ENCODE data around the gene SLC66A2. TPM values are rescaled to one million over a fixed set of nuclear protein-coding genes. Genes with fewer than 3 reads are reported as not detected.

Gene SLC66A2
- total and polyA plus RNA-seq, 10 of the 15 experiments (the other 5 are each of a cell fraction or from before 2014, with no cell fraction given) = 0.69 to 42.5 (median 14.8) TPM

DNA sequence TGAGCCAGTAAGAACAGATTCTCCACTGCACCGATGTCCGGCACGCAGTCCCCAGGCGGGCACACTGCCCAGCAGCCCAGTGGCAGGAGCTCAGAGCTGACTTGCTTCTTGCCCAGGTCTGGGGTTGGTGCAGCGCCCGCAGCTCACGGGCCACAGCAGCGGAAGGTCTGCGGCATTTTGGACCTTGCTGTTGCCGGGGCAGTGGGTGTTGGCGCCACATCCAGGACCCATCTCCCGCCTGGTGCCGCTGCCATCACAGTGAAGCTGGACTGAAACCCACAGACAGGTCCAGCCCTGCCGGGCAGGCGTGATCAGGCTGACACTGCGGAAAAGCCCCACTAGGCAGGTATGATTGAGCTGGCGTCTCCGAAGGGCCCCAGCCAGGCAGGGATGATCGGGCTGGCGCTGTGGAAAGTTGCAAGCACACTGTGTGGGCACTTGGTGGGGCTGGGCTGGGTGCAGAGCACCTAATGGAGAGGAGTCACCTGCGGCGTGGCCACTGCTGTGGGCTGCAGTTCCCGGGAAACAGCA is 75.5 kb downstream of the SLC66A2 start:
- no peak overlapping the region for H3K4me3 ChIP-seq
- DNase-seq (ENCODE audit: low read depth, low spot score) = no peak
- no peak overlapping the region for H2AFZ ChIP-seq (ENCODE audit: control insufficient read depth, low read depth, low read length)
- intact Hi-C loops (cut with micrococcal nuclease; ENCODE audit: unreplicated experiment) = no loop called here
- RAD21 ChIA-PET (ENCODE audit: unreplicated experiment) = no interaction called here
- H3K36me3 ChIP-seq (ENCODE audit: control insufficient read depth in 2 of 2, insufficient read depth in 2 of 2, low read length in 1 of 2) = no peaks in the 10 kb centered on the region
- H3K79me2 ChIP-seq (ENCODE audit: control insufficient read depth, insufficient read depth, low read length) = no peaks in the 10 kb centered on the region
- H4K20me1 ChIP-seq (ENCODE audit: control insufficient read depth, insufficient read depth) = no peaks in the 10 kb centered on the region
- BruUV-seq (replicated peaks) = no TSS peak
- no peak for ATAC-seq
- no peak overlapping the region for H3K27ac ChIP-seq (ENCODE audit: control insufficient read depth, insufficient read depth)
- SMC1A ChIA-PET (ENCODE audit: uncharacterized antibody, unreplicated experiment) = no interaction called here
- TF ChIP-seq, protein P1, sequence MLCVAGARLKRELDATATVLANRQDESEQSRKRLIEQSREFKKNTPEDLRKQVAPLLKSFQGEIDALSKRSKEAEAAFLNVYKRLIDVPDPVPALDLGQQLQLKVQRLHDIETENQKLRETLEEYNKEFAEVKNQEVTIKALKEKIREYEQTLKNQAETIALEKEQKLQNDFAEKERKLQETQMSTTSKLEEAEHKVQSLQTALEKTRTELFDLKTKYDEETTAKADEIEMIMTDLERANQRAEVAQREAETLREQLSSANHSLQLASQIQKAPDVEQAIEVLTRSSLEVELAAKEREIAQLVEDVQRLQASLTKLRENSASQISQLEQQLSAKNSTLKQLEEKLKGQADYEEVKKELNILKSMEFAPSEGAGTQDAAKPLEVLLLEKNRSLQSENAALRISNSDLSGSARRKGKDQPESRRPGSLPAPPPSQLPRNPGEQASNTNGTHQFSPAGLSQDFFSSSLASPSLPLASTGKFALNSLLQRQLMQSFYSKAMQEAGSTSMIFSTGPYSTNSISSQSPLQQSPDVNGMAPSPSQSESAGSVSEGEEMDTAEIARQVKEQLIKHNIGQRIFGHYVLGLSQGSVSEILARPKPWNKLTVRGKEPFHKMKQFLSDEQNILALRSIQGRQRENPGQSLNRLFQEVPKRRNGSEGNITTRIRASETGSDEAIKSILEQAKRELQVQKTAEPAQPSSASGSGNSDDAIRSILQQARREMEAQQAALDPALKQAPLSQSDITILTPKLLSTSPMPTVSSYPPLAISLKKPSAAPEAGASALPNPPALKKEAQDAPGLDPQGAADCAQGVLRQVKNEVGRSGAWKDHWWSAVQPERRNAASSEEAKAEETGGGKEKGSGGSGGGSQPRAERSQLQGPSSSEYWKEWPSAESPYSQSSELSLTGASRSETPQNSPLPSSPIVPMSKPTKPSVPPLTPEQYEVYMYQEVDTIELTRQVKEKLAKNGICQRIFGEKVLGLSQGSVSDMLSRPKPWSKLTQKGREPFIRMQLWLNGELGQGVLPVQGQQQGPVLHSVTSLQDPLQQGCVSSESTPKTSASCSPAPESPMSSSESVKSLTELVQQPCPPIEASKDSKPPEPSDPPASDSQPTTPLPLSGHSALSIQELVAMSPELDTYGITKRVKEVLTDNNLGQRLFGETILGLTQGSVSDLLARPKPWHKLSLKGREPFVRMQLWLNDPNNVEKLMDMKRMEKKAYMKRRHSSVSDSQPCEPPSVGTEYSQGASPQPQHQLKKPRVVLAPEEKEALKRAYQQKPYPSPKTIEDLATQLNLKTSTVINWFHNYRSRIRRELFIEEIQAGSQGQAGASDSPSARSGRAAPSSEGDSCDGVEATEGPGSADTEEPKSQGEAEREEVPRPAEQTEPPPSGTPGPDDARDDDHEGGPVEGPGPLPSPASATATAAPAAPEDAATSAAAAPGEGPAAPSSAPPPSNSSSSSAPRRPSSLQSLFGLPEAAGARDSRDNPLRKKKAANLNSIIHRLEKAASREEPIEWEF (IDR thresholded peaks at IDR 0.05; ENCODE audit: insufficient replicate concordance, low read depth, low read length) = no peak
- TF ChIP-seq POU2F2 (IDR thresholded peaks at IDR 0.05; ENCODE audit: borderline replicate concordance, low read depth, low read length) (no peak), SPI1 (IDR thresholded peaks at IDR 0.05; ENCODE audit: borderline replicate concordance, insufficient read depth, low read depth, low read length) (no peak)
- no peak overlapping the region for H3K4me2 ChIP-seq (ENCODE audit: control insufficient read depth, insufficient read depth)
- H3K27me3 ChIP-seq (replicated peaks in 1 of 2; ENCODE audit: control insufficient read depth in 2 of 2, insufficient read depth in 2 of 2, low read length in 1 of 2) = no peaks in the 10 kb centered on the region
- no peaks in the 10 kb centered on the region for H3K4me1 ChIP-seq (ENCODE audit: control insufficient read depth, insufficient read depth, low read length)
- FAIRE-seq = no peak
- CTCF ChIA-PET = no interaction called here
- H3K9me3 ChIP-seq (replicated peaks; ENCODE audit: control insufficient read depth, insufficient read depth, low read length) = no peaks in the 10 kb centered on the region; the same call in 2 of the 3 replicates
- POLR2A ChIA-PET = no interaction called here
- H3K9ac ChIP-seq (ENCODE audit: control insufficient read depth, insufficient read depth, low read length) = no peak overlapping the region
- WGBS (ENCODE audit: insufficient coverage, insufficient replicate concordance, low lambda C conversion rate, missing lambda C conversion rate) = 70% methylated on average over 23 of the region's 23 CpGs
- in situ Hi-C loops (cut with MboI) = no loop called here

Data from GM12878 (cell line).